Omental fat pad (tissue), 4 donors: ENCODE data around the gene MORN5. TPM values are rescaled to one million over a fixed set of nuclear protein-coding genes. Genes with fewer than 3 reads are reported as not detected.

Experiments
- ATAC-seq: fragments of 150-250 bp; one replicate; pipeline ENCODE4 v1.9.1; 2016; ENCODE audit warnings: mild to moderate bottlenecking, moderate library complexity; ENCODE audit not compliant: low FRiP score
- DNase-seq: peaks from one replicate; pipeline ENCODE4 v3.0.0-alpha.2; 2019; ENCODE audit warnings: low spot score
- total RNA-seq, 4 donors: library from RNA; depleted of rRNA; stranded (reverse); fragments of >200 nt; gene quantifications; one replicate each; pipeline ENCODE4 v1.1.0, GENCODE V29; 2016
- TF ChIP-seq, protein P1 (sequence below), 3 donors: fragments of 450-650 bp; IDR thresholded peaks; one replicate each; pipeline ENCODE4 v1.5.1; 2016 to 2017; ENCODE audit warnings: antibody characterized with exemption in 3 of 3, mild to moderate bottlenecking in 3 of 3, moderate library complexity in 2 of 3

MORN5 gene
- total RNA-seq, 4 donors from 2014 or later, result not detected

DNA sequence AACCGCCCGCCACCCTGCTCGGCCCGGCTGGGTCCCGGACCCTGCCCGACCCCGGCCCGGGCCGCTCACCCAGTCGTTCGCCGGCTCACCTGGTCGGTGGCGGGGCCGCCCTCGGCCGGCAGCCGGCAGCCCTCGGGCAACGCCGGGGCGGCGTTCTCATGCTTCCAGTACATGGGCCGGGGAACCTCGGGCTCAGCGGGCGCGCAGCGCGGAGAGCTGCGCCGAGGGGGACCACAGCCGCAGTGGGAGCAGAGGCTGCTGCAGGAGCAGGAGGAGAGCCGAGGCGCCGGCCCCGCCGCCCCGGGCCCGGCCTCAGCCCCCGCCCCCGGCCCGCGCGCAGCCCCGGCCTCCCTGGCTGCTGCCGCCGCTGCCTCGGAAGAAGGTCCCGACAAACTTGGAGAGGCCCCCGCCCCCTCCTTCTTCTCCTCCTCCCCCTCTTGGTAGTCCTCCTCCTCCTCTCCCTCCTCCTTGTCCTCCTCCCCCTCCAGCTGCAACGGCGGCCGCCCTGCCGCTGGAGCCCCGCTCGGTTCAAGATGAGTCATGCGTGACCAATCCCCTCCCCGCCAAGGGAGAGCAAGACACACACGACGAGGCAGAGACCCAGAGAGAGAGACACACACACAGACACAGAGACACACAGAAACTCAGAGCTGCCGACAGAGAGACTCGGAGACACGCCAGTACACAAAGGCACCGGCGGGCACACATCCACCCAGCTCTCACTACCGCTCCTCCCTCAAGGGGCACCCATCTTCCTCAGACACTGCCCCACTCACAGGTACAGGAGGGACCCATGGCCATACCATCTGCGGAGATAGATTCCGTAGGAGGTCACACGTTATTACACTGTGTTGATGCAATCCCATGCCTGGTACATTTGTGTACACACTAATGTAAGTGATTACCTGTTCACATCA lies 69.1 kb downstream of the MORN5 start, which contains the start of gene LHX6:
LHX6 (minus strand) TSS at position 390 of the 917 bp plus-strand sequence; CDS start at position 173, 217 bp downstream.
- ATAC-seq (peak; percentile 64), DNase-seq (no peak)
- TF ChIP-seq, protein P1, sequence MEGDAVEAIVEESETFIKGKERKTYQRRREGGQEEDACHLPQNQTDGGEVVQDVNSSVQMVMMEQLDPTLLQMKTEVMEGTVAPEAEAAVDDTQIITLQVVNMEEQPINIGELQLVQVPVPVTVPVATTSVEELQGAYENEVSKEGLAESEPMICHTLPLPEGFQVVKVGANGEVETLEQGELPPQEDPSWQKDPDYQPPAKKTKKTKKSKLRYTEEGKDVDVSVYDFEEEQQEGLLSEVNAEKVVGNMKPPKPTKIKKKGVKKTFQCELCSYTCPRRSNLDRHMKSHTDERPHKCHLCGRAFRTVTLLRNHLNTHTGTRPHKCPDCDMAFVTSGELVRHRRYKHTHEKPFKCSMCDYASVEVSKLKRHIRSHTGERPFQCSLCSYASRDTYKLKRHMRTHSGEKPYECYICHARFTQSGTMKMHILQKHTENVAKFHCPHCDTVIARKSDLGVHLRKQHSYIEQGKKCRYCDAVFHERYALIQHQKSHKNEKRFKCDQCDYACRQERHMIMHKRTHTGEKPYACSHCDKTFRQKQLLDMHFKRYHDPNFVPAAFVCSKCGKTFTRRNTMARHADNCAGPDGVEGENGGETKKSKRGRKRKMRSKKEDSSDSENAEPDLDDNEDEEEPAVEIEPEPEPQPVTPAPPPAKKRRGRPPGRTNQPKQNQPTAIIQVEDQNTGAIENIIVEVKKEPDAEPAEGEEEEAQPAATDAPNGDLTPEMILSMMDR (IDR thresholded peaks at IDR 0.05), result no peak

DNA sequence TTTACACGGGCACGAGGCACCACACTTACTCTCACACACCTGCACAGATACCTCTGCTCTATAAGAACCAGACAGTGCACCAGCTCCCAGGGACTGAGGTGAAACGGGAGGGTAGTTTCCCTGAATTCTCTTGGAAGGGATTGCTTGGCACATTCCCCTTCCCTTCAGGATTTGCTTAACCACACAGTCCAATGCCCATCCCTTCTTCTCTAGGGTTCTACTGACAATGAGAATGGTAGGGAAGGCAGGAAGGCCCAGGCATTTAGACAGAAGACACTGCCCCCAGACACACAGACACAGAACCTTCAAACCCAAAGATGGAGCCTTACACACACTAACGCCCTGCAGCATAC lies 69.8 kb downstream of the MORN5 start:
- TF ChIP-seq, protein P1 (IDR thresholded peaks at IDR 0.05), result no peak
- no peak for DNase-seq

DNA sequence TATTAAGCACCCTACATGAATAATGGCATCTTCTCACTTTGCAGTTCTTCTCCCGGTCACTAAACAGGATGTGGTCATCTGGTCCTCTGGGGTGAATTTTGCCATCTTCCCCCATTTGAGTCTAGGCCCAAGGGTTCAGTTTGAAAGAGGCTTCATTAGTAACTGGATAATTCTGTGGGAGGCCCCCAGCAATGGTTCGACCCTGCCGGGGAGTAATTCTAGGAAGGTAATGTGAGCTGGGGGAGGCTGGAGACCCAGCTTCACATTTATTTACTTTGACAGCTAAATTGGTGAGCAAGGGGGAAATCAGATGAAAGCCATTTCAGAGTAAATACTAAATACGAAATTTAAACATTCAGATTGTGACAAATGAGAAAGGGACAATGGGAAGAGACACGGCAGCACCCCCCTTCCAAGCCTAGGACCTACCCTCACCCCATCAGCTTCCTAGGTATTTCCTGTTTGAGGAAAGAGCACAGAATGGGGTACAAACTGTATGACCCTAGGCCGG lies 73.1 kb downstream of the MORN5 start:
- TF ChIP-seq, protein P1 (IDR thresholded peaks at IDR 0.05), result no peak
- DNase-seq (no peak), ATAC-seq (no peak)

More for the DNA sequence above, 69.8 kb downstream of the MORN5 start:
- ATAC-seq, result no peak

DNA sequence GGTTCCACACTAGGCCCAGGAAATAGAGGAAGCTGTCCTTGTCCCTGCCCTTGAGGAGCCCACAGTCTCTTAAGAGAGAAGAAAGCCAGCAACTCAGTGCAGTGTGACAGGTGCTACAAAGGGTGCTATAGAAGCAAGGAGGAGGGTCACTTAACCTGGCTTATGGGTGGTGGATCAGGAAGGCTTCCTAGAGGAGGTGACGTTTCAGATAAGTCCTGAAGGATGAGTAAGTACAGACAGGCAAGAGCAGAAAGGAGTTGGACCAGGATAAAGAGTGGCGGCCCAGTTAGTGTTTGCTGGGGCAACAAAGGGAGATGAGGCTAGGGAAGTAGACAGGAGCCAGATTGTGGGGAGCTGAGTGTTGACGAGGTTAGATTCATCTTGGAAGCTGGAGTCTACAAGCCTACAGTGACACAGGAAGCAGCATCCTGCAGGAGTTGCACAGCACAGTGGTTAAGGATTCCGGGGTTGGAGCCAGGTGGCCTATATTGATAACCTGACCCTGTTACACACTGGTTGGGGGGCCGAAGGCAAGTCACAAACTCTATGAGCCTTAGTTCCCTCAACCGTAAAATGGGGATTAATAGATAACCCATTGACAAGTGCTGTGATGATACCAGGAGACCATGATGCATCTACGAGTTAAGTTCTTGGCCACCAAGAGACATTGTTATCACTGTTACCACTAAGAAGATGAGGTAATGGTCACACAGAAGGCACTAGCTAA lies 74.5 kb downstream of the MORN5 start:
- ATAC-seq (no peak), DNase-seq (no peak)
- TF ChIP-seq, protein P1 (IDR thresholded peaks at IDR 0.05), result no peak

DNA sequence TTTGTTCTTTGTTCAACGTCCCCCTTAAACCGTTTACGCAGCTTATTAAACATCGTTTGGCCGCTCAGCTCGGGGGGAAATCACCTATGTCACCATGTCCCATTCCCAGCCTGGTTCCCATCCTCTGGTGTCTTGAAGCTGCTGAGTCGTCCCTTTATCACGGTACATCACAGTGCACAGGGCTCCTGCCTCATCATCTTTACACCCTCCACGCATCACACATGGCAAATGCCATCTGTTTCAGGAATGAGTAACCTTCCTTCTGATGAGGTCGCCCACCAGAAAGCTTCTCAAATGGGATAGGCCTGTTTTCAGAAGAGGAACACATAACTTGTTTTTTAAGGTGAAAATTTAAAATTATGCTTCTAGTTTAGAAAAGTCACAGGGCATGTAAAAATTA lies 77.0 kb downstream of the MORN5 start:
- TF ChIP-seq, protein P1 (IDR thresholded peaks at IDR 0.05), result no peak
- ATAC-seq, result no peak
- no peak for DNase-seq

DNA sequence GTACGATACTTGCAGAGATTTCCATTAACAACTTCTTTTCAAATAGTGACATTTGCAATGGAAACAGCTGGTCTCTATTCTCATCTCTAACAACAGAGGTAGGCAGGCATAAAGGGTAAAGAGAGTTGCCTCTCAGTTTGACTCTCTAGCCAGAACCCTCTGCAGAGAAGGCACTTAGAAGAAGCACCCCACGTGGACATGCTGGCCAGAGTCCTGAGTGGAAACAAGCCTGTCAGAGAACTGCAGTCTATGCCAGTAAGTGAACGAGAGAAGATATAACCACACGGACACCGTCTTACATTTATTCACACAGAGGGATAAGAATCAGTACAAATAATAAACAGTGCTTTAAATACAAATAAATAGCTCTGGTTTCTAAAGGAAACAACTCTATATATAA lies 80.0 kb downstream of the MORN5 start:
- TF ChIP-seq, protein P1 (IDR thresholded peaks at IDR 0.05), result no peak
- no peak for DNase-seq
- no peak for ATAC-seq
